ENCODE measurements around the gene SCD5. TPM values are rescaled to one million over a fixed set of nuclear protein-coding genes. Genes with fewer than 3 reads are reported as not detected.
A peak's percentile ranks its signal among the peaks of the same experiment; 100 is the strongest.
"Not testable (repeated sequence)": the region's sequence is repeated elsewhere in the genome, so short reads cannot be mapped to it uniquely, and the experiment has no call there.

The SCD5 gene
- total and polyA plus RNA-seq, 2 of the 4 experiments (the other 2 are of a cell fraction): 12.4 to 13.5 TPM

GRCh38 chr4:82833696-82834313 is 35.2 kb upstream of the SCD5 start (continued):
- TF ChIP-seq RAD21 (IDR thresholded peaks at IDR 0.05; ENCODE audit: low read length): 0 out of 2 replicates have a peak, but pooled peaks have one; percentile 24

DNA sequence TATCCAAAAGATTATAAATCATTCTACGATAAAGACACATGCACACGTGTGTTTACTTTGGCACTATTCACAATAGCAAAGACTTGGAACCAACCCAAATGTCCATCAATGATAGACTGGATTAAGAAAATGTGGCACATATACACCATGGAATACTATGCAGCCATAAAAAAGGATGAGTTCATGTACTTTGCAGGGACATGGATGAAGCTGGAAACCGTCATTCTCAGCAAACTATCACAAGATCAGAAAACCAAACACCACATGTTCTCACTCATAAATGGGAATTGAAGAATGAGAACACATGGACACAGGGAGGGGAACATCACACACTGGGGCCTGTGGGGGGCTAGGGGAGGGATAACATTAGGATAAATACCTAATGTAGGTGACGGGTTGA is 34.5 kb upstream of the SCD5 start:
- H2BK15ac ChIP-seq (ENCODE audit: low read depth, low read length); H2BK5ac ChIP-seq (ENCODE audit: low read depth, low read length, poor library complexity, severe bottlenecking); H3K23ac ChIP-seq (ENCODE audit: low read depth, low read length); H2AK9ac ChIP-seq (replicated peaks; ENCODE audit: low read depth, low read length, poor library complexity); dilution Hi-C loops (cut with HindIII; ENCODE audit: low sequenced_read_pairs, unreplicated experiment); H3K9me1 ChIP-seq (ENCODE audit: insufficient read depth, low read length); H3K4me3 ChIP-seq (ENCODE audit: insufficient read depth, low read depth, low read length); H3K27ac ChIP-seq (ENCODE audit: insufficient read depth, low read length); H3K27me3 ChIP-seq (ENCODE audit: control insufficient read depth, insufficient read depth, low read length); ATAC-seq (ENCODE audit: low read depth); H4K5ac ChIP-seq (ENCODE audit: low read depth, low read length); CTCF ChIA-PET; intact Hi-C loops (cut with micrococcal nuclease); H3K4me1 ChIP-seq (ENCODE audit: control insufficient read depth, insufficient read depth, low read length); H2AFZ ChIP-seq (replicated peaks; ENCODE audit: low read length, poor library complexity); BruUV-seq (replicated peaks); POLR2A ChIA-PET (ENCODE audit: unreplicated experiment); H4K91ac ChIP-seq (ENCODE audit: insufficient read depth, low read depth, low read length); H3K18ac ChIP-seq (ENCODE audit: low read depth, low read length); H3K9ac ChIP-seq (ENCODE audit: low read depth, low read length); H3K9me3 ChIP-seq (ENCODE audit: control insufficient read depth, insufficient read depth, low read length); H2BK120ac ChIP-seq (ENCODE audit: low read depth, low read length); H3K4me2 ChIP-seq (ENCODE audit: low read depth, low read length); DNase-seq; H3K4ac ChIP-seq (ENCODE audit: low read depth, low read length); H4K8ac ChIP-seq (ENCODE audit: low read depth in 2 of 2, low read length in 2 of 2); H3K14ac ChIP-seq (replicated peaks; ENCODE audit: low read depth, low read length); H2AK5ac ChIP-seq (ENCODE audit: low read depth, low read length); in situ Hi-C loops (cut with MboI; ENCODE audit: low sequenced_read_pairs); H2BK20ac ChIP-seq (ENCODE audit: low read depth, low read length); H3K56ac ChIP-seq (ENCODE audit: extremely low read depth, insufficient read depth, low read length): not testable (repeated sequence)
- Histone ChIP-seq H4K20me1 (ENCODE audit: insufficient read depth, low read length) (peaks cover 33% of the 10 kb centered on the region), H3K79me1 (ENCODE audit: low read depth in 1 of 2, low read length in 2 of 2) (peaks cover 12 to 40% of the 10 kb centered on the region in 2 experiments), H3K36me3 (ENCODE audit: control insufficient read depth, insufficient read depth, low read length) (peaks cover 31% of the 10 kb centered on the region)
- no CpG with 5 or more reads among the region's 4 CpGs for WGBS, 2 experiments (ENCODE audit: extremely low coverage in 2 of 2, insufficient read length in 1 of 2)

All from IMR-90 (cell line).